GM12801 (cell line): ENCODE results near the gene CD63.

Experiments
- CTCF ChIP-seq: IDR thresholded peaks from one replicate; pipeline ENCODE4 v1.5.1; 2011; ENCODE audit warnings: control low read depth; ENCODE audit not compliant: insufficient read length; ENCODE audit errors: extremely low read depth

The CD63 gene

GRCh38 chr12:55711786-55712553 lies 16.8 kb downstream of the CD63 start:
- no peak for TF ChIP-seq CTCF

- no peak for TF ChIP-seq CTCF
Measured at GRCh38 chr12:55708695-55709233, 20.0 kb downstream of the CD63 start.

DNA sequence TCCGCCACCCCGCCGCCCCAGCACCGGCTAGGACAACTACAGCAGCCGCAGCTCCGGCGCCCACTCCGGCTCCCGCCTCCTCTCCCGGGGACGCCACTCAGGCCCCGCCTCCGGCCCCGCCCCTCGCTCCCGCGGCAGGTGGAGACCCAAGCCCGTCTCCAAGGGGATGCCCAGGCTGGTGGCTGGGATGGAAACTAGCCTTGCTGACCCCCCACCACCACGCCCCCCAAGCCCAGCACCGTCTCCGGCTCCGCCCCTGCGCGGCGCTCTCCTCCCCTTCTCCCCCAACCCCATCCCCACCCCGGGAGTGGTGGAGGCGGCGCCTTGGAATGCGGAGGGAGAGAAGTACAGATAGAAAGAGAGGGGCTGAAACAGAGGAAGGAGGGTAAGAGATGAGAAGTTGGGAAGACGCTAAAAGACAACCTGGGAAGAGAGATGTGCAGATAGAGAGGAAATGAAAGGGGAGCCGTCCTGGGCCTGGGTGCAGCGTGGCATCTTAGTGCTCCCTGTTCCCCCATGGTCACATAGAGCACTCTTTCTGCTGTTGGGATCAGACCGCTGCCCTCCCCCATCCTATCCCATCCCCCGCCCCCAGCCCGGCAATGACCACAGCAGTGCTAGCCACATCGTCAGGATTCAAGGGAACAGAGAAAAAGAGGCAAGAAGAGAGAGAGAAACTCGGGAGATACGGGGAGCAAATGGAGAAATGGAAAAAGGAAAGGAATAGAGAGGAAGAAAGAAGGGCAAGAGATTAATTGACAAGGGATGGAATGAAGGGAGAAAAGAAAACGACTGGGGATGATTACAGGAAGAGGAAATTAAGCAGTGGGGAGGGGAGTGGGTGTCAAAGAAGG lies 20.7 kb downstream of the CD63 start, which contains the start of gene ITGA7:
TSS of gene ITGA7 (minus strand) at position 64 of the 854 bp plus-strand sequence. CDS start 222 bp downstream, outside the sequence.
- TF ChIP-seq CTCF: no peak

- no peak for TF ChIP-seq CTCF
Measured at GRCh38 chr12:55707219-55707671, 21.6 kb downstream of the CD63 start.

DNA sequence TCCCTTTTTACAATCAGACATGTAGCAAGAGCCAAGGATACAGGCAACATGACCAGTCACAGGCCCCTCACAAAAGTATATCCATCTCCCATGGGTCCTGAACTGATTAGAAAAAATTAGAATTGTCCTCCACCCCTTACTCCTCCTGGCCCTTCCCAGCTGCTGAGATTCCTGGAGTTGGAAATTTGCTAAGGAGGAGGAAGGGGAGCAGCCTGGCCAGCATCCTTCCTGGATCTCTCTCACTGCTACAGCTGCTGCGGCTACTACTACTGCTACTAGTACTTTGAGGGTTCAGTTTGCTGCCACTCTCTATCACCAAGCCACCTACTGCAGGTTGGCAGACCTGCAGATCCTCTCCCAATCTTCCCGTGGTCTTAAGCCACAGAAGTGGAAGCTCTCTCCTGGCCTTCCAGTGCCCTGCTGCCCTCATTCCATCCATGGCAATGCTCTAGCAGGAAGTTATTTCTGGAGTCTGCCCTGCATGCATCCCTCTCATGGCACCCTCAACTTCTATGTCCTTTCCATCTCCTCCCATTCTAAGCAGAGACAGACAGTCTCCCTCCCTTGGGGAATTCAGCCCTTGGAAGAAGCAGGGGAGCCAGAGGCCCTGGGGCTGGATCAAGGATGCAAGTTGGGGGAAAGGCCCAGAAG lies 22.1 kb downstream of the CD63 start:
- no peak for TF ChIP-seq CTCF

DNA sequence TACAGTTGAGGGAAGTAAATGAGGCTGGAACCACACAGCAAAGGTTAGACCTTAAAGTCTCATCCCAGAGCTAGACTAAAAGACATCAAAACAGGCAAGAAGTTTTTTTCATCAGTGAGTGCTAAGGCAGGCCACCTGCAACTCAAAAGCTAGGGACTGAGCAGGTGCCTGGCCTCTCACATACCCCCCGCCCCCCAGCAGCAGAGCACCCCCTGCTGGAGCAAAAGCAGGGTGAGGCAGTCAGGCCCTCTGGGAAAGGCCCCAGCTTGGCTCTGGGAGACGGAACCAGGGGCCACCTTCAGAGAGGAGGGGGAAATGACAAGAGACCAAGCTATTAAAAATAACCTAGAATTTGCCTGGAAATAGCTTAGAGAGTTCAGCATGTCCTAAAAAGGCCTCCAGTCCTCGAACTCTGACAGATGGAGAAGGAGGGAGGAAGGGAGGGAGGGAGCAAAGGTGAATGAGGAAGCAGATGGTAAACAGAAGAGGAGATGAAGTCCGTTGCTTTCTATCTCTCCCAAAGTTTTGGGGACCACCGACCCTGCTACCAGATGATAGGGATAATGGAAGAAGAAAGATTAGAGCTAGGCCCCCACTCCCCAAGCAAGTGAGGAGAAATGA lies 22.9 kb downstream of the CD63 start:
- TF ChIP-seq CTCF: no peak
